ENCODE results near the gene HSF2.

DNA sequence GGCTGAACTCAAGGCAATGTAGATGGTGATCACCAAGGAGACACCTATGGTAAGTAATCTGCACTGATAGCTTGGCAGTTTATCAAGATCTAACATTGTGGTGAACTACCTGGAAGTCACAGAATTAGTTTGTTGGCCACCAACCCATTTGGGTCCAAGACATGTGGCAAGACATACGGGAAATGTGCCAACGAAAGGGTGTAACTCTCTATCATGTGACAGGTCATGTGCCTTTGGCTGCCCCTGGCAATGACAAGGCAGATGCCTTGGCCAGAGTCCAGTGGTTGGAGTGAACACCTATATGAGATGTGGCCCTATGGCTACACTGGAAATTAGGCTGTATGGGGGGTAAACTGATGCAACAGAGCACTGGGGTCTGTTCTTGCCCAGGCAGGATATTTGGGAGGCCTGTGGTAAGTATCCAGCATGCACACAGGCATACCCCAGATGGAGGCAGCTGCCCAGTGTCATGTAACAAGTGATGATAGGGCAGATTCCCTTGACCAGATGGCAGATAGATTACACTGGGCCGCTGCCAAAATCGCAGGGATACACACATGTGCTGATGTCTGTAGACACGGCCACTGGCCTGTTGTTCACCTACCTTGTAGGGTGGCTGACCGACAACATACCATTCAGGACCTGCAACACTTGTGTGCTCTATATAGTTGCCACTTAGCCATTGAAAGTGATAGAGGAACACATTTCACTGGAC lies 35.5 kb upstream of the HSF2 start:
- TF ChIP-seq SIN3A (IDR thresholded peaks at IDR 0.05; ENCODE audit: borderline replicate concordance, insufficient read depth, low read length) (no peak), POLR2AphosphoS5 (IDR thresholded peaks at IDR 0.05; ENCODE audit: low read depth, low read length) (no peak), TAF1 (IDR thresholded peaks at IDR 0.05; ENCODE audit: borderline replicate concordance, insufficient read depth, low read length) (no peak), FOXP2 (optimal IDR thresholded peaks at IDR 0.05; ENCODE audit: borderline replicate concordance, extremely low read depth, extremely low read length, insufficient read depth) (no peak)
- TF ChIP-seq, protein P1, sequence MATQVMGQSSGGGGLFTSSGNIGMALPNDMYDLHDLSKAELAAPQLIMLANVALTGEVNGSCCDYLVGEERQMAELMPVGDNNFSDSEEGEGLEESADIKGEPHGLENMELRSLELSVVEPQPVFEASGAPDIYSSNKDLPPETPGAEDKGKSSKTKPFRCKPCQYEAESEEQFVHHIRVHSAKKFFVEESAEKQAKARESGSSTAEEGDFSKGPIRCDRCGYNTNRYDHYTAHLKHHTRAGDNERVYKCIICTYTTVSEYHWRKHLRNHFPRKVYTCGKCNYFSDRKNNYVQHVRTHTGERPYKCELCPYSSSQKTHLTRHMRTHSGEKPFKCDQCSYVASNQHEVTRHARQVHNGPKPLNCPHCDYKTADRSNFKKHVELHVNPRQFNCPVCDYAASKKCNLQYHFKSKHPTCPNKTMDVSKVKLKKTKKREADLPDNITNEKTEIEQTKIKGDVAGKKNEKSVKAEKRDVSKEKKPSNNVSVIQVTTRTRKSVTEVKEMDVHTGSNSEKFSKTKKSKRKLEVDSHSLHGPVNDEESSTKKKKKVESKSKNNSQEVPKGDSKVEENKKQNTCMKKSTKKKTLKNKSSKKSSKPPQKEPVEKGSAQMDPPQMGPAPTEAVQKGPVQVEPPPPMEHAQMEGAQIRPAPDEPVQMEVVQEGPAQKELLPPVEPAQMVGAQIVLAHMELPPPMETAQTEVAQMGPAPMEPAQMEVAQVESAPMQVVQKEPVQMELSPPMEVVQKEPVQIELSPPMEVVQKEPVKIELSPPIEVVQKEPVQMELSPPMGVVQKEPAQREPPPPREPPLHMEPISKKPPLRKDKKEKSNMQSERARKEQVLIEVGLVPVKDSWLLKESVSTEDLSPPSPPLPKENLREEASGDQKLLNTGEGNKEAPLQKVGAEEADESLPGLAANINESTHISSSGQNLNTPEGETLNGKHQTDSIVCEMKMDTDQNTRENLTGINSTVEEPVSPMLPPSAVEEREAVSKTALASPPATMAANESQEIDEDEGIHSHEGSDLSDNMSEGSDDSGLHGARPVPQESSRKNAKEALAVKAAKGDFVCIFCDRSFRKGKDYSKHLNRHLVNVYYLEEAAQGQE (IDR thresholded peaks at IDR 0.05; ENCODE audit: insufficient read depth in 1 of 2, low read depth in 2 of 2, low read length in 2 of 2) = no peak
